22Rv1 (cell line): ENCODE measurements around the gene SCAF11.

ENCODE experiments used
- H3K27ac ChIP-seq: fragments of 450-650 bp; 2 replicates; pipeline ENCODE4 v1.5.1; 2017
- ZFX ChIP-seq: fragments of 450-650 bp; IDR thresholded peaks from 2 replicates; pipeline ENCODE4 v1.6.1; 2017; ENCODE audit warnings: antibody characterized with exemption, borderline replicate concordance
- TF ChIP-seq, protein P1 (sequence below): fragments of 450-650 bp; IDR thresholded peaks from 2 replicates; pipeline ENCODE4 v1.5.1; 2017; ENCODE audit warnings: mild to moderate bottlenecking

SCAF11 gene

DNA sequence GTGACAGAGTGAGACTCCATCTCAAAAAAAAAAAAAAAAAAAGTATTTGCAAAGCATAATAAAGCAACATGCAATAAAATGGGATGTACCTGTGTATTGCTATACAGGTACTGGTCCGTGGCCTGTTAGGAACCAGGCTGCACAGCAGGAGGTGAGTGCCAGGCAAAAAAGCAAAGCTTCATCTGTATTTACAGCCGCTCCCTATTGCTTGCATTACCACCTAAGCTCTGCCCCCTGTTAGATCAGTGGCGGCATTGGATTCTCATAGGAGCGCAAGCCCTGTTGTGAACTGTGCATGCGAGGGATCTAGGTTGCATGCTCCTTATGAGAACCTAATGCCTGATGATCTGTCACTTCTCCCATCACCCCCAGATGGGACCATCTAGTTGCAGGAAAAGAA, 113.3 kb downstream of the SCAF11 start:
- H3K27ac ChIP-seq: no peak overlapping the region
- TF ChIP-seq, protein P1, sequence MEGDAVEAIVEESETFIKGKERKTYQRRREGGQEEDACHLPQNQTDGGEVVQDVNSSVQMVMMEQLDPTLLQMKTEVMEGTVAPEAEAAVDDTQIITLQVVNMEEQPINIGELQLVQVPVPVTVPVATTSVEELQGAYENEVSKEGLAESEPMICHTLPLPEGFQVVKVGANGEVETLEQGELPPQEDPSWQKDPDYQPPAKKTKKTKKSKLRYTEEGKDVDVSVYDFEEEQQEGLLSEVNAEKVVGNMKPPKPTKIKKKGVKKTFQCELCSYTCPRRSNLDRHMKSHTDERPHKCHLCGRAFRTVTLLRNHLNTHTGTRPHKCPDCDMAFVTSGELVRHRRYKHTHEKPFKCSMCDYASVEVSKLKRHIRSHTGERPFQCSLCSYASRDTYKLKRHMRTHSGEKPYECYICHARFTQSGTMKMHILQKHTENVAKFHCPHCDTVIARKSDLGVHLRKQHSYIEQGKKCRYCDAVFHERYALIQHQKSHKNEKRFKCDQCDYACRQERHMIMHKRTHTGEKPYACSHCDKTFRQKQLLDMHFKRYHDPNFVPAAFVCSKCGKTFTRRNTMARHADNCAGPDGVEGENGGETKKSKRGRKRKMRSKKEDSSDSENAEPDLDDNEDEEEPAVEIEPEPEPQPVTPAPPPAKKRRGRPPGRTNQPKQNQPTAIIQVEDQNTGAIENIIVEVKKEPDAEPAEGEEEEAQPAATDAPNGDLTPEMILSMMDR: no peak
- TF ChIP-seq ZFX: no peak

DNA sequence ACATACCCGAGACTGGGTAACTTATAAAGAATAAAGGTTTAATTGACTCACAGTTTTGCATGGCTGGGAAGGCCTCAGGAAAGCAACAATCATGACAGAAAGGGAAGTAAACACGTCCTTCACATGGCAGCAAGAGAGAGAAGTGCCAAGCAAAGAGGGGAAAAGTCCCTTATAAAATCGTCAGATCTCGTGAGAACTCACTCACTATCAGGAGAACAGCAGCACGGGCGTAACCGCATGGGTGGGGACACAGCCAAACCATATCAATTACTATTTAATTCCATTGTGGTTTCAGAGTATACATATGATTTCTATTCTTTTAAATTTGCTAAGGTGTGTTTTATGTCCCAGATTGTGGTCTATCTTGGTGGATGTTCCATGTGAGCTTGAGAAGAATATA, 117.9 kb downstream of the SCAF11 start:
- no peak for TF ChIP-seq ZFX
- TF ChIP-seq, protein P1: no peak

More for the DNA sequence above, 117.9 kb downstream of the SCAF11 start:
- H3K27ac ChIP-seq: no peak overlapping the region
